VCaP (cell line): ENCODE data around the gene TEX13C.
"Not testable (repeated sequence)": the region's sequence is repeated elsewhere in the genome, so short reads cannot be mapped to it uniquely, and the experiment has no call there.

ENCODE experiments used
- H3K27ac ChIP-seq: fragments of 450-650 bp; 2 replicates; pipeline ENCODE4 v1.5.1; 2017
- TF ChIP-seq, protein P1 (sequence below): fragments of 450-650 bp; conservative IDR thresholded peaks from 2 replicates; pipeline ENCODE4 v1.5.1; 2017; ENCODE audit warnings: mild to moderate bottlenecking, moderate library complexity

TEX13C gene

GRCh38 chrX:125295337-125295736 lies 24.3 kb upstream of the TEX13C start:
- TF ChIP-seq, protein P1, sequence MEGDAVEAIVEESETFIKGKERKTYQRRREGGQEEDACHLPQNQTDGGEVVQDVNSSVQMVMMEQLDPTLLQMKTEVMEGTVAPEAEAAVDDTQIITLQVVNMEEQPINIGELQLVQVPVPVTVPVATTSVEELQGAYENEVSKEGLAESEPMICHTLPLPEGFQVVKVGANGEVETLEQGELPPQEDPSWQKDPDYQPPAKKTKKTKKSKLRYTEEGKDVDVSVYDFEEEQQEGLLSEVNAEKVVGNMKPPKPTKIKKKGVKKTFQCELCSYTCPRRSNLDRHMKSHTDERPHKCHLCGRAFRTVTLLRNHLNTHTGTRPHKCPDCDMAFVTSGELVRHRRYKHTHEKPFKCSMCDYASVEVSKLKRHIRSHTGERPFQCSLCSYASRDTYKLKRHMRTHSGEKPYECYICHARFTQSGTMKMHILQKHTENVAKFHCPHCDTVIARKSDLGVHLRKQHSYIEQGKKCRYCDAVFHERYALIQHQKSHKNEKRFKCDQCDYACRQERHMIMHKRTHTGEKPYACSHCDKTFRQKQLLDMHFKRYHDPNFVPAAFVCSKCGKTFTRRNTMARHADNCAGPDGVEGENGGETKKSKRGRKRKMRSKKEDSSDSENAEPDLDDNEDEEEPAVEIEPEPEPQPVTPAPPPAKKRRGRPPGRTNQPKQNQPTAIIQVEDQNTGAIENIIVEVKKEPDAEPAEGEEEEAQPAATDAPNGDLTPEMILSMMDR = no peak
- H3K27ac ChIP-seq = no peak overlapping the region

DNA sequence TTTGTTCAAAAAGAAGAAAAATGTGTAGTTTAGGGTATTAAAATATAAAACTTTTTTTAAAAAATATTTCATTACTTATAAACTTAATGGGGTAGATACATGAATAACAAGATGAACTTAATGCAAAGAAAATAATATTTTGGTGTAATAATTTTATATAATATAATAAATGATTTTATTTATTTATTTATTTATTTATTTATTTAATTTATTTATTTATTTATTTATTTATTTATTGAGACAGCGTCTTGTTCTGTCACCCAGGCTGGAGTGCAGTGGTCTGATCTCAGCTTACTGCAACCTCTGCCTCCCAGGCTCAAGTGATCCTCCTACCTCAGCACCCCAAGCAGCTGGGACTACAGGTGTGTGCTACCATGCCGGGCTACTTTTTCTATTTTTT lies 20.8 kb upstream of the TEX13C start:
- no peak overlapping the region for H3K27ac ChIP-seq
- TF ChIP-seq, protein P1 = no peak

GRCh38 chrX:125306335-125306866 lies 13.3 kb upstream of the TEX13C start:
- no peak overlapping the region for H3K27ac ChIP-seq
- TF ChIP-seq, protein P1 = no peak

- TF ChIP-seq, protein P1 = no peak
- H3K27ac ChIP-seq = no peak overlapping the region
Measured at GRCh38 chrX:125308653-125309052, 11.0 kb upstream of the TEX13C start.

- H3K27ac ChIP-seq = not testable (repeated sequence)
Measured at GRCh38 chrX:125319166-125319565, 505 bp upstream of the TEX13C start.

- TF ChIP-seq, protein P1 = no peak
- H3K27ac ChIP-seq = no peak overlapping the region
Measured at GRCh38 chrX:125322431-125322830, 2.8 kb downstream of the TEX13C start.

GRCh38 chrX:125326599-125326998 lies 6.9 kb downstream of the TEX13C start:
- no peak overlapping the region for H3K27ac ChIP-seq
- TF ChIP-seq, protein P1 = no peak

DNA sequence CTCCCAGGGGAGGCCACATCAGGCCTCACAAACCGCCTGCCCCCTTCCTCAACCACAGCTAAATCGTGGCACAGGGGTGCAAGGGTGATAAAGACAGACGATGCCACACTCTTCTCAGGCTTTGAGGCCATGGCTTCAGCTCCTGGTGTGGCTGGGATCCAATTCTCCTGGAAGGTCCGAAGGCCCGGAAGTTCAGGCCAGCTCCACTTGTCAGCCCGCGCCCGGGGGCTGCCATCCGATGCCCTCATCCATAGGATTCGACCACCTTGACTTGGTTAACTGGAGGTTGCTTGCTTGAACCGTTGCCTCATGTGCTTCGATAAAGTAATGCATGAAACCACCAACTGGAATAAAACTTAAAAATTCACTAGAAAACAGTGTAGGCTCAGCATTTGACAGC lies 8.2 kb downstream of the TEX13C start:
- H3K27ac ChIP-seq = no peak overlapping the region
- TF ChIP-seq, protein P1 = no peak
